ENCODE measurements around the gene ZFPM1.

DNA sequence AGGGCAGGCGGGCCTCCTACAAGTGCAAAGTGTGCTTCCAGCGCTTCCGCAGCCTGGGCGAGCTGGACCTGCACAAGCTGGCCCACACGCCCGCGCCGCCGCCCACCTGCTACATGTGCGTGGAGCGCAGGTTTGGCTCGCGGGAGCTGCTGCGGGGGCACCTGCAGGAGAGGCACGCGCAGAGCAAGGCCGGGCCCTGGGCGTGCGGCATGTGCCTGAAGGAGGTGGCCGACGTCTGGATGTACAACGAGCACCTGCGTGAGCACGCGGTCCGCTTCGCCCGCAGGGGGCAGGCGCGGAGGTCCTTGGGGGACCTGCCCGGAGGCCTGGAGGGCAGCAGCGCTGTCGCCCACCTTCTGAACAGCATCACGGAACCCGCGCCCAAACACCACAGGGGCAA lies 16.3 kb upstream of the ZFPM1 start:
- TF ChIP-seq CTCF (IDR thresholded peaks at IDR 0.05; ENCODE audit: low read depth, low read length) = no peak
- no peak for TF ChIP-seq EZH2phosphoT487 (IDR thresholded peaks at IDR 0.05; ENCODE audit: low read depth)

Data from OCI-LY3 (cell line).